Measurements from ENCODE around the gene PHOSPHO1. TPM values are rescaled to one million over a fixed set of nuclear protein-coding genes. Genes with fewer than 3 reads are reported as not detected.
"Not testable (repeated sequence)": the region's sequence is repeated elsewhere in the genome, so short reads cannot be mapped to it uniquely, and the experiment has no call there.

Gene PHOSPHO1
- polyA plus RNA-seq, 1 donor: 1.3 TPM

- DNase-seq: peak; percentile 92
Observed at GRCh38 chr17:49191917-49192741, 38.5 kb downstream of the PHOSPHO1 start.

DNA sequence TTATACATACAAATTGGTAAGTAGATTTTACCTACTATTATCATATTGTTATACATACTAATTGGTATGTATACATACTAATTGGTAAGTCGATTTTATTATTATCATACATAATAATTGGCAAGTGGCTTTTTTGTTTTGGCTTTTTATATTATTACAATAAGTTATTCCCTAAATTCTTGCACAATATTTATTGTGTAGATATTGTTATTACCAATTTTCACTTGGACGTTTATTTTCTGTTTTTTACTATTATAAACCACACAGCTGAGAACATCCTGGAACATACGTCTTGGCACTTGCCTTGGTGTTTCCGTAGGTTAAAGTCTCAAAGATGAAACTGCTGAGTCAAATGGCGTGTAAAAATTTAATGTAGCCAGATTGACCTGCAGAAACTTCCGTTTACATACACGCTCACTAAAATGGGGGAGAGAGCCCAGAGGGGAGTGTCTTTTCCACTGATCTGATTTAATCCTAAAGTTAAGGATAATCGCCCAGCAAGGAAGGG is 39.1 kb downstream of the PHOSPHO1 start:
- DNase-seq: no peak

DNA sequence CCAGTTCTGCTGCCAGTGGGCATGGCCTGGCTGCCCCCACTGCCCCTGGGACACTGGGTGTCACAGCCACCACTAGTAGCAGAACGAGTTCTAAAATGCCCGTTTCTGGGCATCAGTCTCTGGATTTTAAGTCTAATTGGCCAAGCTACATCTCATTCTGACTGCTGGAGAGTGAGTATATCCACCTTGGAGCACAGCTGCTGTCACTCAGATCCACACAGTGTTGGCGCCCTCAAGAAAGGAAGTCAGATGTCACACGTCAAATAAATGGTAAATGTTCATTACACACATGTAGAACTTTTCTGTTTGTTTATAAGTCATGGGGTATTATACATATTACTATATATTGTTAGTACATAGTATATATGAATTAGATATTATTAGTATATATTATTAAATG is 39.7 kb downstream of the PHOSPHO1 start:
- DNase-seq: no peak

DNA sequence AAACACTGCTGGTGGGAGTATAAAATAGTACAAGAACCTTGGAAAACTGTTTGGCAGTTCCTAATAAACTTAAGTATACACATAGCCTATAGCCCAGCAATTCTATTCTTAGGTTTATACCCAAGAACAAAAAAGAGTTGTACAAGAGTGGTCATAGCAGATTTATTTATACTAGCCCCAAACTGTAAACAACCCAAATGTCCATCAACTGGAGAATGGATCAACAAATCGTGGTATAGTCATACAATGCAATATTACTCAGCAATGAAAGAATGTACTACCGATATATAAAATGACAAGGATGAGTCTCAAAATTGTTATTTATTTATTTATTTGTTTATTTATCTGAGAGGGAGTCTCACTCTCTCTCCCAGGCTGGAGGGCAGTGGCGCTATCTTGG is 43.3 kb downstream of the PHOSPHO1 start:
- DNase-seq: no peak

GRCh38 chr17:49185381-49185780 is 45.2 kb downstream of the PHOSPHO1 start:
- not testable (repeated sequence) for DNase-seq

- not testable (repeated sequence) for DNase-seq
Observed at GRCh38 chr17:49184522-49184921, 46.1 kb downstream of the PHOSPHO1 start.

DNA sequence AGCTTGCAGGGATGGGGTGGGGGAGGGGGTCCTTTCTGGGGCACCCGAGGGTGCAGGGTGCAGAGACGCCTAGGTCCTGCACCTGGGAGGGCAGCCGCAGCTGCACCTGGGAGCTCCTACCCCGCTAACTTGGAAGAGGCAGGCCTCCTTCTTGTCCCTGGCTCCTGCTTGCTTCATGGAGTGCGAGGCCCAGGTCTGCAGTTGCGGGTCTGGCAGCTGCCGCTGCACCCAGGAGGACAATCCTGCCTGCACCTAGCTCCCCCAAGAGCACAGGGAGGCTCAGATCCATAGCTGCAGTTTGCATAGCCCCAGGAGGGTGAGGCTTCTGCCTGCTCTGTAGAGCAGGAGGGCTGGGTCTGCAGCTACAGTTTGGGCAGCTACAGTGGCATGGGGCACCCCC is 46.8 kb downstream of the PHOSPHO1 start:
- no peak for DNase-seq

DNA sequence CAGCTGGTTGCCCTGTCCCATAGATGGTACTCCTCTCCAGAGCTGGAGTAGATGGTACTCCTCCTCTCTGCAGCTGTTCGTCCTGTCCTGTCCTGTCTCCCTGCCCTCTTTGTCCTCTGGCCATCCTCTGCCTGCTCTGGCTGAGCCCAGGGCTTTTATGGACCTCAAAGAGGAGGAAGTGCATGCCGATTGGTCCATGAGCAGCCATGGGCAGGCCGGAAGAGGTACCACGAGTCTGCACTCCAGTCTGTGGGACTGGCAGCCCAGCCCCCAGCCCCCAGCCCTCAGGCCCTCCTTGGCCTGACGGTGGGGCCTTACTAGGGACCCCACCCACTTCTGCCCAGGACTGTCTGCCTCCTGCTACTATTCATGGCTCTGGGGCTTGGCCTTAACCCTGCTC is 47.2 kb downstream of the PHOSPHO1 start:
- DNase-seq: no peak

- no peak for DNase-seq
Observed at GRCh38 chr17:49180998-49181635, 49.5 kb downstream of the PHOSPHO1 start.

GRCh38 chr17:49180303-49180702 is 50.3 kb downstream of the PHOSPHO1 start:
- DNase-seq: peak; percentile 26

- DNase-seq: not testable (repeated sequence)
Observed at GRCh38 chr17:49175978-49176377, 54.6 kb downstream of the PHOSPHO1 start.

Other genes starting within 250 kb of the PHOSPHO1 start
- 32.9 TPM for gene IGF2BP1, start 233.4 kb downstream of the PHOSPHO1 start, polyA plus RNA-seq (ENCODE audit: insufficient read length)
- 0.73 TPM for gene B4GALNT2, start 98.0 kb downstream of the PHOSPHO1 start, polyA plus RNA-seq (ENCODE audit: insufficient read length)
- 1.1 TPM for gene GNGT2, start 20.2 kb downstream of the PHOSPHO1 start, polyA plus RNA-seq (ENCODE audit: insufficient read length)
- 4.2 TPM for gene ABI3, start 20.1 kb downstream of the PHOSPHO1 start, polyA plus RNA-seq (ENCODE audit: insufficient read length)
- gene ZNF652, start 131.5 kb upstream of the PHOSPHO1 start, polyA plus RNA-seq (ENCODE audit: insufficient read length): 36.7 TPM
- gene PHB1, start 184.1 kb upstream of the PHOSPHO1 start, polyA plus RNA-seq (ENCODE audit: insufficient read length): 218 TPM